AG04450 (cell line): ENCODE measurements around the gene CTDP1. TPM values are rescaled to one million over a fixed set of nuclear protein-coding genes. Genes with fewer than 3 reads are reported as not detected.

ENCODE experiments used
- CTCF ChIA-PET: fragments of 300-600, 350-600 bp; formaldehyde crosslinking; extraction: SDS; loops from one replicate; lab custom pipeline; 2022; ENCODE audit warnings: antibody characterized with exemption, inconsistent platforms; lab: Charles Lee
- POLR2A ChIA-PET: fragments of 350-600 bp; formaldehyde crosslinking; extraction: SDS; loops from one replicate; lab custom pipeline; 2021; ENCODE audit warnings: antibody characterized with exemption, inconsistent platforms; lab: Yijun Ruan, JAX
- DNase-seq: peaks from one replicate; pipeline ENCODE4 v3.0.0-alpha.2; 2011; ENCODE audit warnings: low read depth, low spot score
- H3K27ac ChIP-seq: one replicate; pipeline ENCODE4 v1.5.1; 2012; ENCODE audit warnings: low read depth, low read length, control low read depth
- H3K27me3 ChIP-seq: one replicate; pipeline ENCODE4 v1.6.0; 2012; ENCODE audit warnings: low read length; ENCODE audit not compliant: control insufficient read depth, insufficient read depth
- H3K4me3 ChIP-seq: 2 replicates; pipeline ENCODE4 v1.5.1; 2011; ENCODE audit warnings: mild to moderate bottlenecking, low read depth, low read length, control low read depth
- H3K9me3 ChIP-seq: 2 replicates; pipeline ENCODE4 v1.5.1; 2012; ENCODE audit warnings: low read length; ENCODE audit not compliant: control insufficient read depth, insufficient read depth
- CTCF ChIP-seq: IDR thresholded peaks from 2 replicates; pipeline ENCODE4 v1.5.1; 2011; ENCODE audit warnings: low read depth, low read length, control low read depth, inconsistent platforms
- polyA plus RNA-seq: library from polyadenylated mRNA; depleted of rRNA; stranded (reverse); fragments of >200 nt; gene quantifications from 2 replicates; pipeline ENCODE4 v1.2.3, GENCODE V29; 2011

CTDP1 gene
- polyA plus RNA-seq, 1 experiment: 8.4 TPM

- CTCF ChIA-PET: interaction anchor here (0.8 to 6.1 kb wide), 5 partner anchors 20 to 265 kb away, joined by 3 to 107 read pairs (median 5); no protein-coding TSS in a partner anchor
- H3K27me3 ChIP-seq: peaks cover 18% of the 10 kb centered on the region
- POLR2A ChIA-PET: no interaction called here
Observed at GRCh38 chr18:79644666-79645057, 34.9 kb upstream of the CTDP1 start.

GRCh38 chr18:79645291-79645983, 34.2 kb upstream of the CTDP1 start:
- CTCF ChIA-PET: interaction anchor here (1.5 to 6.1 kb wide), 3 partner anchors 45 to 266 kb away, joined by 5 to 107 read pairs (median 6); no protein-coding TSS in a partner anchor
- no peak for DNase-seq
- no peak overlapping the region for H3K27ac ChIP-seq
- H3K27me3 ChIP-seq: peaks cover 22% of the 10 kb centered on the region
- POLR2A ChIA-PET: no interaction called here
- H3K9me3 ChIP-seq: no peaks in the 10 kb centered on the region
- H3K4me3 ChIP-seq: no peak overlapping the region
- TF ChIP-seq CTCF: no peak

More at GRCh38 chr18:79644666-79645057, 34.9 kb upstream of the CTDP1 start:
- DNase-seq: peak; percentile 34
- Histone ChIP-seq H3K4me3 (no peak overlapping the region), H3K27ac (no peak overlapping the region), H3K9me3 (no peaks in the 10 kb centered on the region)
- no peak for TF ChIP-seq CTCF

- TF ChIP-seq CTCF: no peak
Observed at GRCh38 chr18:79647307-79647706, 32.3 kb upstream of the CTDP1 start.

GRCh38 chr18:79650959-79651358, 28.6 kb upstream of the CTDP1 start:
- Histone ChIP-seq H3K27me3 (peaks cover 30% of the 10 kb centered on the region), H3K27ac (no peak overlapping the region), H3K9me3 (no peaks in the 10 kb centered on the region), H3K4me3 (no peak overlapping the region)
- no peak for DNase-seq
- TF ChIP-seq CTCF: no peak
- ChIA-PET CTCF (no interaction called here), POLR2A (no interaction called here)

More at GRCh38 chr18:79647307-79647706, 32.3 kb upstream of the CTDP1 start:
- CTCF ChIA-PET: interaction anchor here (6.1 kb wide), 1 partner anchor 267 kb away, joined by 107 read pairs; no protein-coding TSS in a partner anchor
- no peak overlapping the region for H3K4me3 ChIP-seq
- POLR2A ChIA-PET: no interaction called here
- no peaks in the 10 kb centered on the region for H3K9me3 ChIP-seq
- H3K27me3 ChIP-seq: peaks cover 30% of the 10 kb centered on the region
- no peak overlapping the region for H3K27ac ChIP-seq
- no peak for DNase-seq

- ChIA-PET POLR2A (no interaction called here), CTCF (interaction anchor here (0.7 kb wide), 1 partner anchor 36 kb away, joined by 3 read pairs; no protein-coding TSS in a partner anchor)
- no peak overlapping the region for H3K27ac ChIP-seq
- H3K4me3 ChIP-seq: no peak overlapping the region
- H3K9me3 ChIP-seq: peaks cover 8% of the 10 kb centered on the region; the same call in 1 of the 2 replicates
- no peak for DNase-seq
- TF ChIP-seq CTCF: no peak
- H3K27me3 ChIP-seq: peaks cover 65% of the 10 kb centered on the region
Observed at GRCh38 chr18:79657342-79657996, 22.1 kb upstream of the CTDP1 start.
